AG09309 (cell line): ENCODE results near the gene PARD3.
"Not testable (repeated sequence)": the region's sequence is repeated elsewhere in the genome, so short reads cannot be mapped to it uniquely, and the experiment has no call there.

Experiments used
- DNase-seq: peaks from one replicate; pipeline ENCODE4 v3.0.0-alpha.2; 2010; ENCODE audit warnings: low read depth
- H3K4me3 ChIP-seq: 2 replicates; pipeline ENCODE4 v1.5.1; 2011; ENCODE audit warnings: mild to moderate bottlenecking, low read depth, low read length, moderate library complexity; ENCODE audit not compliant: control insufficient read depth
- CTCF ChIP-seq: IDR thresholded peaks from 2 replicates; pipeline ENCODE4 v1.5.1; 2011; ENCODE audit warnings: mild to moderate bottlenecking, low read depth, low read length, inconsistent platforms; ENCODE audit not compliant: insufficient read depth, control insufficient read depth; ENCODE audit errors: missing control alignments

The PARD3 gene

GRCh38 chr10:34748357-34748756, 66.7 kb downstream of the PARD3 start:
- H3K4me3 ChIP-seq = no peak overlapping the region
- TF ChIP-seq CTCF = no peak
- DNase-seq = no peak

DNA sequence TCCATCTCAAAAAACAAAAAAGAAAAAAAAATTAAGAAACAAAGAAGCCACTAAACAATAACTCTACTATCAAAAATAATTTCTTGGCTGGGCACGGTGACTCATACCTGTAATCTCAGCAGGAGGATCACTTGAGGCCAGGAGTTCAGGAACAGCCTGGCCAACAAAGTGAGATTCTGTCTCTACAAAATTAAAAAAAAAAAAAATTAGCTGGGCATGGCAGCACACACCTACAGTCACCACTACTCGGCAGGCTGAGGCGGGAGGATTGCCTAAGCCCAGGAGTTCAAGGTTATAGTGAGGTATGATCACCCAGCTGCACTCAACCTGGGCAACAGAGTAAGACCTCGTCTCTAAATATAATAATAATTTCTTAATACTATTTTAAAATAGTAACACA, 69.0 kb downstream of the PARD3 start:
- DNase-seq = no peak
- H3K4me3 ChIP-seq = no peak overlapping the region
- TF ChIP-seq CTCF = no peak

DNA sequence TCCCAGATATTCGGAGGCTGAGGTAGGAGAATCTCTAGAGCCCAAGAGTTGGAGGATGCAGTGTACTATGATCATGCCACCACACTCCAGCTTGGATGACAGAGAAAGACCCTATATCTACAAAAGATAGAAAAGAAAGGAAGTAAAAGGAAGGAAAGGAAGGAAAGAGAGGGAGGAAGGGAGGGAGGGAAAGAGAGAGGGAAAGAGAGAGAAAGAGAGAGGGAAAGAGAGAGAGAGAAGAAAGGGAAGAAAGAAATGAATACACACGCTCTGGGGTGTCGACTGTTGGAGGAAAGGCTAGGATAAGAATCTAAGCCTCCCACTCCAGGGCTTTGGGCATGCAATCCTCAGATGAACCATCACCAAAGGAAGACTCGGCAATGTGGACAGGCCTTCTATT, 69.9 kb downstream of the PARD3 start:
- H3K4me3 ChIP-seq = no peak overlapping the region
- TF ChIP-seq CTCF = no peak
- DNase-seq = no peak

DNA sequence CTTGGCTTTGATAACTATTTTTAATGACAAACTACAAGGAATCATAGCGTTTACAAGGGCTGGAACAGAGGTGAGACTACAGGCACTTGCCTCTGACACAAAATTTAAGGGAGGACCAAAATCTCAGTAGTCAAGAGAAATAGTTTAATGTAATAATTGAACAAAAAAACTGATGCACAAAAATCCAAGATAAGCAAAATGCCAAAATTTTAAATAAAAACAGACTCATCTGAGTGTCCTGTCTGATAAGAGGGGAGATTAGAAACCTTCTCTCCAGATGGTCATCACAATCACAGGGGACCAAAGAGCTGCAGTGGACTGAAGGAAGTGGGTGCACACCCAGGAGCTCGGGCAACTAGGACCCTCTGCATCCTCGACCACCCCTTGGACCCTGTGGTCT, 70.5 kb downstream of the PARD3 start:
- no peak overlapping the region for H3K4me3 ChIP-seq
- no peak for DNase-seq
- TF ChIP-seq CTCF = no peak

GRCh38 chr10:34743814-34744213, 71.3 kb downstream of the PARD3 start:
- no peak overlapping the region for H3K4me3 ChIP-seq
- DNase-seq = no peak
- TF ChIP-seq CTCF = no peak

DNA sequence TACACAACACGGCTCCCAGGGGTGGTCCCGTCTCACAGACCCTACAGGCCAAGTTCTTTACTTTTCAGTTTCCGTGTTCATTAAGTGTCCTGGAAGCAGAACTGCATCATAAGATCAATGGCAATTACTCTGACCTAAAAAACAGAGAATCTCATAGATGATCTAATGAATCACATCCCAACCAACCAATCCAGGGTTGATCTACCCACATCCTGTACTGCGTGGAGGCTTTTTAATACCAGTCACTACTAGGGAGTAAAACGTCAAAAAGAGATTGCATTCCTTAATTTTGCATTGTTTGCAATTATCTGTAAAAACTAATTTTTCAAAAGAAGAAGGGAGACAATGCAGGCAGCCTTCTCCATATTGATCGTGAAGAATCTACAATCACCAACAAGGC, 72.6 kb downstream of the PARD3 start:
- no peak overlapping the region for H3K4me3 ChIP-seq
- no peak for DNase-seq
- TF ChIP-seq CTCF = no peak

DNA sequence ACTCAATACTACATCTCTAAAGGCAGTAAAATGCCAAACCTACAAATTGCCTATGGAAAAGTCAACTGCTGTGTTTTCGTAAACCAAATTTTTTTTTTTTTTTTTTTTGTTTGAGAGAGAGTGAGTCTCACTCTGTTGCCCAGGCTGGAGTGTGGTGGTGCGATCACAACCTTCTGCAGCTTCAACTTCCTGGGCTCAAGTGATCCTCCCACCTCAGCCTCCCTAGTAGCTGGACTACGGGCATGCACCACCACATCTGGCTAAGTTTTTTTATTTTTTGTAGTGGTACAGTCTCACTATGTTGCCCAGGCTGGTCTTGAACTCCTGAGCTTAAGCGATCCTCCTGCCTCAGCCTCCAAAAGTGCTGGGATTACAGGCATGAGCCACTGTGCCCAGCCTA, 74.0 kb downstream of the PARD3 start:
- not testable (repeated sequence) for H3K4me3 ChIP-seq, DNase-seq
